Stimulated activated CD8-positive, alpha-beta memory T cell treated with anti-CD3 and anti-CD28 coated beads, Interleukin-4, amount 100 ng/mL, for 1 hour (primary cell): ENCODE data around the gene BAG3.

Experiments used
- DNase-seq, 2 donors: peaks; one replicate each; pipeline ENCODE4 v3.0.0-alpha.2; 2020; ENCODE audit warnings: low read depth in 2 of 2, low spot score in 1 of 2

The BAG3 gene

DNA sequence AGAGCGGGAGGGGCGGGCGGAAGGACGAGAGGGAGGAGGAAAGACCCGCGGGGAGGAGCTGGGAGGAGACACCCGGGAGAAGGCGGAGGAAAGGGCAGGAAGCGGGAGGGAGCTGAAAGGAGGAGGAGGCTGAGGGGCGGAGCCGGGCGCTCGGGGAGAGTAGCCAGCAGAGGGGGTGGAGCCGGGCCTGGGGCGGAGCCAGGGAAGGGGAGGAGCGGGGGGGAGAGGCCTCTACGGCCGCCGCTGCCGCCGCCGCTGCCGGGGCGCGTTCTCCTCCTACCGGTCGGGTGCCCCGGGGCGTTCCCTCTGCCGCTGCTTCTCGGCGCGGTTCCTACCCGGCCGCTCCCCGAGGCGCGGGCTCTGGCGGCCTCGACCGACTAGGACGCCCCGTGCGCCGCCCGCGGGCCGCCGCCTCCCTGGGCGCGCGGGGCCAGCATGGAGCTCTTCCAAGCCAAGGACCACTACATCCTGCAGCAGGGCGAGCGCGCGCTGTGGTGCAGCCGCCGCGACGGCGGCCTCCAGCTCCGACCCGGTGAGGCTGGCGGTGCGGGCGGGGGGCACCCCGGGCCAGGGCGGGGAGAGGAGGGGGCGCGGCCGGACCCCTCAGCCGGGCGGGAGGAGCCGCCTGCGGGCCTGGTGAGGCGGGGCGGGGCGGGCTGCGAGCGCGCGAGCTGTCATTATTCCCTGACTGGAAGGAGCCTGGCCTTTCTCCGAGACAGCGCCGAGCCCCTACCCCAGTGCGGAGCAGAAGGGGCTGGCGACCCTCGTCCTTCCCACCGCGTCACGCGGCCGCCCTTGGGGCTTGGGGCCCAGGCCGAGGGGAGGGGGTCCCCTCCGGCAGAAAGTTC, 74.9 kb downstream of the BAG3 start, which contains the start of gene INPP5F:
TSS of gene INPP5F (plus strand) at position 223 of the 848 bp plus-strand sequence. CDS start at position 436, 213 bp downstream.
- DNase-seq = peak; percentile 98 to 99

- no peak for DNase-seq
These were observed 75.6 kb downstream of the BAG3 start for GRCh38 chr10:119726676-119727261.
